ENCODE measurements around the gene PRKD3.

Gene PRKD3

GRCh38 chr2:37324786-37325624, at the start of gene PRKD3:
PRKD3 (minus strand) TSS chr2:37324833; CDS start chr2:37316524, 8,309 bp downstream.
- DNase-seq (ENCODE audit: low read depth) = no peak

- no peak for DNase-seq (ENCODE audit: low read depth)
These were observed 47.4 kb upstream of the PRKD3 start for GRCh38 chr2:37372000-37372399.

DNA sequence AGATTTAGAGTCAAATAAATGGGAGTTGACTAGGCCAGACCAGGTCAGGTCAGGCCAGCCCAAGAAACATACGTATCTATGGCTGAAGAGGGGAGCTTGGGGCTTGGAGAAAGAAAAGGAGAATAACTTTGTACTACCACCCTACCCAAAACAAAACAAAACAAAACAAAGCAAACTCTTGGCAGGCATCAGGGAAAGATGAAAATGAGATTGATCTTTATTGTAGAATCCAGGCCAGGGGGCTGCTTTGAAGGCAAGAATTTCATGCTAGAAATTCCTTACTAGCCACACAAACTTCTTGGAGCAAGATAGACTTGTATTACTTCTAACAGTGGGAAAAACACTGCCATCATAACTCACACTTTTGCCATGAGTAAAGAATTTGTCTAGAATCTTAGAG, 46.0 kb upstream of the PRKD3 start:
- no peak for DNase-seq (ENCODE audit: low read depth)

GRCh38 chr2:37367984-37368383, 43.4 kb upstream of the PRKD3 start:
- DNase-seq (ENCODE audit: low read depth) = no peak

- DNase-seq (ENCODE audit: low read depth) = no peak
These were observed 42.7 kb upstream of the PRKD3 start for GRCh38 chr2:37367310-37367709.

- no peak for DNase-seq (ENCODE audit: low read depth)
These were observed 42.1 kb upstream of the PRKD3 start for GRCh38 chr2:37366773-37367172.

DNA sequence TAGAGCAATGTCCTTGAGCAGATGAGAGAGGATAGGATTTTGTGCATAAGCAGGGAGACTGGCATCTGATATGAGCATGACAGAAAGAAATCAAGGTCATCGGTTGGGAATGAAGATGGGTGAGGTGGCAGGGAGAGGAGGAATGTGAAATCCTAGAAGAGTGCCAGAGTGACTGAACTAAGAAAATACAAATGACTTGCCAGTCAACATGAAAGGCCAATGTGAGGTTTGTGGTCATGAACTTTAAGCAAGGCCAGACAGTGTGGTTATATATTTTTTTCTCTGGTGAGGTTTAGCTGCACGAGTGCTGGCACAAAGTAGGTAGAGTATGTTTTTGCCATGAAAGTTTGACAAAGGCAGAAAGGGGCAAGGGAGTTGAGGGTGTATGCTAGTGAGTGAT, 41.0 kb upstream of the PRKD3 start:
- DNase-seq (ENCODE audit: low read depth) = no peak

DNA sequence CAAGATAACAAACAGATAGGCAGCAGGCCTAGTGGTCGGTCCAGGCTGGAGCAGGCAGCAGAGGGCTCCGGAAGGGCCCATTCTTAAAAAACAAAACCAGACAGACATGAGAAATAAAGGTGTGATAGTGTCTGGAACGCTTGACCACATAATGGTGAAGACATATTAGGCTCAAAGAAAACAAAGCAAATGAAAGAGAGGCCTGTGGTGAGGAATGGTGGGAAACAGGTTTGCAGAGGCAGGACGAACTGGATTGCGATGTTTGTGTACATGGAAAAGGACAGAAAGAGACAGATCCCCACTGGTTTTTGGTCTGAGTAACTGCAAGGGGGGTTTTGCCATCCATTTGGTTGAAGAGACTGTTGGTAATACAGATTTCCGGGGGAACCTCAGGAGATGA, 39.7 kb upstream of the PRKD3 start:
- no peak for DNase-seq (ENCODE audit: low read depth)

DNA sequence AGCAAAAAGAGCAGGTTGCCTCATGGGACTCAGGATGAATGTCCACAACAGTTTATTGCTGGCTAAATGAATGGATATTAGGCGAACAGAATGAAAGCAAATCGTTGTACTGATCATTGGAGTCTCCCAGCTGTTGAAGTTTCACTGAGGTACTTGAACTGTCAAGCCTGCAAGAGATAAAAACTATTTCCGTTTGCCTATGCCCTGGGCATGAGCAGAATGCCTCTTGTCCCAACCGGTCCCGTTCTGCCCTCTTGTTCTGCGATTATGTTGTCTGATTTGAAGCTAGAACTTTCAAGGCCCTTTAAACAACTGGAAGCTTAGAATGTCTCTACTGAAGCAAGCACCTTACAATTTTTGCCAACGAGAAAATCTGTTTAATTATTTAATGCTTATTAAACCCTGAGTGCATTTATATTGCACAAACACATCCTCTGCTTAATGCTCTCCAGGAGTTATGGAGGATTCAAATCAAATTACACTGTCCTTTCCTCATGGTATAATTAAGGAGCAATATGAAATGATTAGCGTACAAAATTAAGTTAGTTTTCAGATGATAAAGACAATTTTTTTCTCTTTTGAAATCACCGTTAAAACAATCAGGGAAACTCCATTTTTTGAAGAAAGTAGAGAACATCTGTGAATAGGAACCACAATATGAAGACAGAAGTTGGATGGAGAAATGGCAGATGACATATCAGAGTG, 37.5 kb upstream of the PRKD3 start:
- DNase-seq (ENCODE audit: low read depth) = no peak

- DNase-seq (ENCODE audit: low read depth) = no peak
These were observed 36.7 kb upstream of the PRKD3 start for GRCh38 chr2:37361216-37361815.

- DNase-seq (ENCODE audit: low read depth) = no peak
These were observed 33.8 kb upstream of the PRKD3 start for GRCh38 chr2:37358466-37358865.

DNA sequence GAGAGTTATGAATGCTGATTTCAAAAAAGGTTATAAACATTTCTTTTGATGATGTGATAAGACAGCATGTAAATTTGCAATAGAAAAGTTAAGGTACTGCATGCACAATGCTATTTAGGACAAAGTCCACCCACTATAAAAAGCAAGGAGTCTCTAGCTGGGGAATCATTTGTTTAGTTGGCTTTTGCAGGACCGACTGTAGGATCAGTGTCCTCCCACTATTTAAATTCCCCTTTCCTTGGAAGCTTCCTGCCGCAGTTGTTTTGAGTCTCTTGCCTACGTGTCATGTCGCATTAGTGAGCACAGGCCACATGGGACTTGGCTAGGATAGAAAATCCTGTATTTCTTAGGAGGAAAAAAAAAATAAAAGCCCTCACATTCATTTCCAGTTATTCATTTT, 32.9 kb upstream of the PRKD3 start:
- DNase-seq (ENCODE audit: low read depth) = no peak

DNA sequence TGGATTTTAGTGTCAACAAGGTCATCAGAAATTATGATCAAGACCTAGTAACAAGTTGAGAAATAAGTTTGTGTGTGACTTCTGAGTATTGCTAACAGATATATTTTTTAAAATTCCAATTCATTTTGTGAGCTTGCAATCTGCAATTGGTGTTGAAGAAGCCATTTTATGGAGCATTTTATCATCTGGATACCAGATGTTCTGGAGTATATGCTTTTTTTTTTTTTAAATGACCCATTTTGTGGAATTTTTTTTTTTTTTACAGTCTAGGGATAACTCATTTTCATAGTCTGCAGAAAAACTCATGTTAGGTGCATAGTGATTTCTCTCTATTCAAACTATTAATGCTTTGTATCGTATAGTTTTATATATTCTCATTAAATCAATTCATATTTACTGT, 32.4 kb upstream of the PRKD3 start:
- no peak for DNase-seq (ENCODE audit: low read depth)

GRCh38 chr2:37356299-37356698, 31.7 kb upstream of the PRKD3 start:
- no peak for DNase-seq (ENCODE audit: low read depth)

DNA sequence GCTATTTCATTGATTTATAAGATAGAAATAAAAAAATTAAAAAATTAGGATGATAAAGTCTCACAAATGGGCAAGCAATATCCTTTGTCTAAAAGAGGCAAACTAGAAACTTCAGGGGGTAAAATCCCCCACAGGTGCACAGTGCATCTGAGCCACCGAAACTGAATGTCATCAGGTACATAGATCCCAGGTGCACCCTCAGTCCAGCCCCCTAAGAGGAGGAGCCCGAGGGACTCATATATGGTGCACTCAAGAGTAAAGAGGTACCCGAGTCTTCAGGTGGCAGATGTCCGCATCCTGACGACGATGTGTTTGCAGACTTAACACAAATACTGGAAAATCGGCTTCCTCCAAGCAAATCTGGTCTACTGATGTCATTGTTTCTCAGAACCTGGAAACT, 31.1 kb upstream of the PRKD3 start:
- DNase-seq (ENCODE audit: low read depth) = no peak

DNA sequence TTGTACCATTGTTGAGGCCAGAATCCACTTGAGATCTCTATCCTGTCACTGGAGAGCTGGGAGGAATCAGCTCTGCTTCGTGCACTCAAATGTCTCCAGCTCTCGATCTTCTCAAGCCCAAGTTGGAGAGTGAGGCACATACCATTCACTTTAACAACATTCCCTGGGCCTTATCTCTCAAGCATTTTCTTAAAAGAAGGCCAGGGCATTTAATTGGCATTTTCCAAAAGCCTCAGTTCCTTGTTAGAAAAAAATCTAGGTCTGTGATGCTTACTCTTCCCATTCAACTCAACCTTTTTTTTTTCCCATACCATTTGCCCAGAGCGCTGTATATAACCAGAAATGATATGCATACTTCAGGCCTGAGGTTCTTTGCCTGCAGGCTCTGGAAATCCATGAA, 29.9 kb upstream of the PRKD3 start:
- no peak for DNase-seq (ENCODE audit: low read depth)

GRCh38 chr2:37350034-37350433, 25.4 kb upstream of the PRKD3 start:
- DNase-seq (ENCODE audit: low read depth) = no peak

GRCh38 chr2:37349231-37349860, 24.7 kb upstream of the PRKD3 start:
- no peak for DNase-seq (ENCODE audit: low read depth)

- DNase-seq (ENCODE audit: low read depth) = no peak
These were observed 23.5 kb upstream of the PRKD3 start for GRCh38 chr2:37348155-37348554.

DNA sequence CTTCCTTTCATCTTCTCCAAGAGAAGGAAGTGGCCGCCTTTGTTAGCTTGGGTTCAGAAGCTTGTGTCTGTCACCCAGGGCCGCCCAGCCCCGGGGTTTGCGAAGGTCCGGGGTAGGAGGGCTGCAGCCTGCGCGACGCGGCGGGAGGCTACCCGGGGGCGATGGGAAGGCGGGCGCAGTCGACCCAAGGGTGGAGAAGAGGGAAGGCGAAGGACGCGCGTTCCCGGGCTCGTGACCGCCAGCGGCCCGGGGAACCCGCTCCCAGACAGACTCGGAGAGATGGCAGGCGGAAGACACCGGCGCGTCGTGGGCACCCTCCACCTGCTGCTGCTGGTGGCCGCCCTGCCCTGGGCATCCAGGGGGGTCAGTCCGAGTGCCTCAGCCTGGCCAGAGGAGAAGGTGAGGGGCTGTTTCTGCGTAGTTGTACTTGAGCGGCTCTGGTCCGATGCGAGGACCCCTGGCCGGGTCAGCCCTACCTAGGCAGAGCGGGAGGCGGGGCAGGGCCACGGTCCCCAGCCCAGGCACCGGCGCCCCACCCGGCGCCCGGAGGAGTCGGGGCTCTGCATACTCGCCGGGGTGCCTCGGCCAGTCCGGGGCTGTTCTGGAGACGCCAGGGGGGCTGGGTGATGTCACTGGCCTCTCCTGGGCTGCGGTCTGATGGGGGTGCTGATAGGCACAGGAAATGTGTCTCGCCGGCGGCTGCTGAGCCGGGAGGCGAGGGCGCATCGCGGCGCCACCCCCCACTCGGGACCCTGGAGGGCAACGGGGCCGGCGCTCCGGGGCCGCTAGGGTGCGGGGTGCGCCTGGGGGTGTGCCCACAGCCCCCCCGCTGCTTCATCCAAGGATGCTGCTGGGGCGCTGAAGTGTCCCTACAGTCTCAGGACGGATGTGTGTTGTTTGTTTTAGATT, 20.1 kb upstream of the PRKD3 start, which contains the start of gene QPCT:
Gene QPCT (plus strand): TSS at position 178 of the 909 bp plus-strand sequence. CDS start 102 bp downstream, at position 280.
- no peak for DNase-seq (ENCODE audit: low read depth)

Measured in fibroblast of the conjunctiva (primary cell).